ENCODE measurements around the gene PLCB4.

PLCB4 gene

DNA sequence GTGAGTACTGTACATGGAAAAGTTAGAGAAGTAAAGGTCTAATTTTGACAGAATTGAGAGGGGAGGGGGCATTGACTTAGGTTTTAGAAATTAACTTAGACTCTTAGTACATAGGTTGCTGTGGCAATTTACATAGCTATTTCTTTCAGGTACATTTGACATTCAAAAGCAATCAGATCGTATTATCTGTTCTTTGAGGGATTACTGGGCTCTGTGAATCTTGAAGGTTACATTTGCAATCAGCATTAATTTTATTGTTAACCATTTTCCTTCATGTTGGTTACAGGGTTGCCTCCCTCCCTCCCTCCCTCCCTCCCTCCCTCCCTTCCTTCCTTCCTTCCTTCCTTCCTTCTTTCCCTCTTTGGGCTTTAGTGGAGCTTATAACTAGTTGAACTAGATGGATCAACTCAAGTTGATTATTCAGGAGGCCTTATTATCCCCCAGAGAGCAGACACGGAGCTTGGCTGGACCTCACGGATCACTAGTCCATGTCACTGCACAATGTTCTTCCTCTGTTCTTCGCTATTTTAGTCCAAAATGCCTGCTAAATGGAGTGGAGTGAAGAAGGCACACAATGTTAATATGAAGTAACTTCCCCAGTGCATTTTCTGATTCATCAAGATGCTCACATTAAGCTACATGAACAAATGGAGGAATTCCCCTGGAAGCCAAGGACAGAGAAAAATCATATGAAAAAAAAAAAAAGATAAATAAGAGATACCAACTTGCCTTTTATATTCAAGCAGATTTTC, 87.8 kb downstream of the PLCB4 start:
- H3K4me3 ChIP-seq (ENCODE audit: low read length) = no peak overlapping the region
- no peak for DNase-seq (ENCODE audit: low read depth, low spot score)

DNA sequence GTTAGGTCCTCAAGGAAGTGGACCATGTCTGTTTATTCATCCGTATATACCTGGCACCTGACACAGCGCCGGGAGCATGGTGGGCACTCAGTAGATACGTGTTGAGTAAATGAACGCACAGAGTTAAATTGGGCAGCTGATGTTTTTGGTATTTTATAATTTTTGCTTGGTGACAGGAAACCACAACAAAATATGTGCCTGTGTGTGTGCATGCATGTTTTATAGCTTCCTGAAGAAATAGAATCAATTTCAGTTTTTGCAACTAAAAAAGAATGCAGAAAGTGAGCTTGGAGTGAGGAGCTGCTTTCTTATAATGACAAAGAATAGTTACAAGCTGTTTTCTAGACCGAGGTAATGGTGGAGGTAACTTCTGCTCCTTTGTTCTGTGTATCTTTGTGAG, 91.4 kb downstream of the PLCB4 start:
- H3K4me3 ChIP-seq (ENCODE audit: low read length) = no peak overlapping the region
- no peak for DNase-seq (ENCODE audit: low read depth, low spot score)

DNA sequence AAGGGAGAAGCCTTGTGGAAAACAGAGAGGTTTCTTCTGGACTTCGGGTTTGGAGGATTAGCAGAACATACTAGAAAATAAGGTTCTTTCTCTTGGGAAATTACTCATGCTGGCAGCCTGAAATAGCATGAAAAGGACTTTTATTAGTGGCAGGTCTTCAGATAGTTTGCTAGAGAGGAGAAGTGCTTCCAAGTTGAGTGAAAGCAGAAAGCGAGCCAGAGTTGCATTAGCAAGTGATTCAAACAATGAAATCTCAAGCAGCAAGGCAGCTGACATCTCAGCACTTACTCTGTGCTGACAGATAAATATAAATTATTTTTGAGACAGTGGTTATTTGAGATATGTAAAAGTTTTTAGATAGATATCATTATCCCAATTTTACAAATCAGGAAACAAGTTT, 91.9 kb downstream of the PLCB4 start:
- DNase-seq (ENCODE audit: low read depth, low spot score) = no peak
- no peak overlapping the region for H3K4me3 ChIP-seq (ENCODE audit: low read length)

DNA sequence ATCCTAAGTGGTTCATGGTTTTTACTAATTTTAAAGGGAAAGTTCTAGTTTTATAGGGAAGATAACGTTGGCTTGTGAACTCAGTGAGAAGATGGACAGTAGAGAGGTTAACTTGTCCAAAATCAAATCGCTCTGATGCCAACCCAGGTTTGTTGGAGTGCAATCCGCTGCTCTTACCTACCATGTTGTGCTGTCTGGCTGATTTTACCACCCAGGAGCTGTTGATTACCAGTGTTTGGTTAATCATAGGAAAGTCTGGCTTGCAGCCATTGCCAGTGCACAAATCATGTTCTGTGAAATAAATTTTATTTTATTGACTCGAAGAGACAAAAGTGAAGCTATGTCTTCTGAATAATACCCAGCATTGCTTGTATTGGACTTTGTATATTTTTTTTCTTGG, 92.4 kb downstream of the PLCB4 start:
- DNase-seq (ENCODE audit: low read depth, low spot score) = no peak

DNA sequence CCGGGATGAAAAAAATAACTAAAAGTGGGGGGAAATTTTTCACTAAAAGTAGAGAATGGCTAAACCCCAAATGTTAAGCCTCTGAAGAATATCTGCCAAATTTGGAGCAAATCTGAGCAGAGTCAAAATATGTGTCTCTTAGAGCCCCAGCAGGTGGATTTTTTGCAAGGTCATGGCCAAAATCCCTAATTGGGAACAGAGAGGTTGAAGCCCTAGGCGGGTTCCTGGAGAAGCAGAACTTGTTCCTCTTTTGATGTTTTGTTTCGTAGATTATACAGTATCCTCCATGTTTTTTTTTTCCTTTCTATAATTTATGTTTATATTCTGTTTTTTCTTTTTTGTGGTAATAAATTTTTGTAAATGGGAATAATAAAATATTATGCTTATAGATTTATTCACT, 94.4 kb downstream of the PLCB4 start:
- H3K4me3 ChIP-seq (ENCODE audit: low read length) = no peak overlapping the region
- DNase-seq (ENCODE audit: low read depth, low spot score) = no peak

More for the DNA sequence above, 92.4 kb downstream of the PLCB4 start:
- no peak overlapping the region for H3K4me3 ChIP-seq (ENCODE audit: low read length)

DNA sequence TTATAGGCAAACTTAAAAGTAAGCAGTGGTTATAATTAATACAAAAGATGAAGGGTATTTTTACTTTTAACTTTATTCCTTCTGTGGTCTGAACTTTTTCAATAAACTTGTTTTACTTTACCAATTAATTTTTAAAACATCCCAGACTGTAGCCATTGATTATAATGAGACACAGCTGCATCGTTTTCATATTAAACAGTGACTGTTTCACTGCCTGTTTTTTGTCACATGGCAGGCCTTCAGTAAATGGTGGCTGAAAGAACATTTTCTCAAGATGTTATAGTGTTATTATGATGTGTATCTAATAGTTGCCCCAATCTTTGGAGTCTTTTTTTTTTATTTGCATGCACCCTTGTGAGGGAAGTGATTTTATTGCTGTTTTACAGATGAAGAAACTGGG, 95.1 kb downstream of the PLCB4 start:
- no peak overlapping the region for H3K4me3 ChIP-seq (ENCODE audit: low read length)

DNA sequence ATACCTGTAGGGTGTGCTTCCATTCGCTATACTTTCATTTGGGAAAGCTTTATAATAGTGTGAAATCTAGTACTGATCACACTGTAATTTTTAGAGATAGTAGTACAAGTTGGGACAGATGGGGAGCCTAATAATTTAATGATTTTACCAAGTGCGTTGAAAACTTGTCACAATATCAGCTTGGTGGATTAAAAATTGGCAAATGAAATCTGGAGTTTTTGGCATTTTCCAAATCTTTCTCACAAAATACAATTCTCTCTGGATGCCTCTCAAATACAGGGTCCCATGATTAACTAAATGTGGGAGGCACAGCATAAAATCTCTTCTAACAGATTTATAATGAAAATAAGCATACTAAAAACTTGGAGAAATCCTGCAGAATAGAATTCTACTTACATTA, 96.4 kb downstream of the PLCB4 start:
- no peak for DNase-seq (ENCODE audit: low read depth, low spot score)
- H3K4me3 ChIP-seq (ENCODE audit: low read length) = no peak overlapping the region

More for the DNA sequence above, 95.1 kb downstream of the PLCB4 start:
- DNase-seq (ENCODE audit: low read depth, low spot score) = no peak

DNA sequence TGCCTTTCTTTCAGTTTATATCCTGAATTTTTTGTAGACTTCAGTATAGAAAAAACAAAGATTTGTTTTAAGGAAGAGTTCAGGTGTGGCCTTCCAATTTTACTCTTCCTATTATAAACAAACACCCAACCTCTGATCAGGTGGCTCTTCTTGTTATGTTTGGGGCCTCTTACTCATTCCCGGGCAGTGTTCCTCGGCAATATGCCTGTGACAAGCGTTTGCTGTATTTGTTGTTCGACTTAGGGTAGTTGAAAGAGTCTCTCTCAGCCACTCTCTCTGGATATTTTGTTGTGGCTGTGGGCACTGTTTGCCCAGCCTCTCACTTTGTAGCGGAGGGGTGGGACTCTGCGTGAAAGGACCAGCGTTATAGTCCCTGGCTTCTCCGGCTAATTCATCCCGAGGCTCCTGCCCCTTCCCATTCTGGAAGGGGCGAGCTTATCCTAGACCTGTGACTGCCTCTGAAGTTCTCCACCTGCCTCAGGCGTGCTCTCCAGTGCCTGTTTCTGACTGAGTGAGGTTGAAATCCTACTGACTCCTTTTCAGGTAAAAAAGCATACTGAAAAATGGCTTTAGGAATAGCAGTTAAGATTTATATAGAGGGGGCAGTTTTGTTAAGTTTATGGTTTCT, 97.4 kb downstream of the PLCB4 start:
- DNase-seq (ENCODE audit: low read depth, low spot score) = no peak
- no peak overlapping the region for H3K4me3 ChIP-seq (ENCODE audit: low read length)

DNA sequence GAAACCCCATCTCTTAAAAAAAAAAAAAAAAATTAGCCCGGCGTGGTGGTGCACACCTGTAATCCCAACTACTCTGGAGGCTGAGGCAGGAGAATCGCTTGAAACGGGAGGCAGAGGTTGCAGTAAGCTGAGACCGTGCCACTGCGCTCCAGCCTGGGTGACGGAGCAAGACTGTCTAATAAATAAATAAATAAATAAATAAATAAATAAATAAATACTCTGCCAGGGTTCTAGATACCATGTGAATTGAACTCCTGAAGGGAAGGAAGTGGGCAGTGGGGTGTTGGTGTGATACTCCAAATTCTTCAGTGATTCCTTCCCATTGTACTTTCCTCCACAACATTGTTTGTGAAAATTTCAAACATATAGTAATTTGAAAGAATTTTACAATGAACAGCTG, 100.5 kb downstream of the PLCB4 start:
- H3K4me3 ChIP-seq (ENCODE audit: low read length) = no peak overlapping the region
- no peak for DNase-seq (ENCODE audit: low read depth, low spot score)

DNA sequence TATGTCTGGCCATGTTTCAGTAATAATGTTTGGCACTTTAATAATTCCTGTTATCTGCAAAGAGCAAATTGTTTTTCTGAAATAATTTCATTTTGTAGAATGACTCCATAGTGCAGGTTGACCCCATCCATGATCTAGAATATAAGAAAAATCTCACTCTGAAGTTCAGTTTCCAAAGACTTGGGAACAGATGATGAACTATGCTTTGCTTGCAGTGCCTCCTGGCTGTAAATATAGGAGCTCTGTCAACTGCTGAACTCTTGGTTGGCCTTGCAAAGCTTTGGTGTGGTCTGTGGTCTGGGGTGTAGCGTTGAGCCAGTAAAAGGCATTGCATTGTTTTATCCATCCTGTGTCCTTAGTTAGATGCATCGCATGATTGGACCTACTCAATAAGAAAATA, 104.0 kb downstream of the PLCB4 start:
- no peak overlapping the region for H3K4me3 ChIP-seq (ENCODE audit: low read length)
- DNase-seq (ENCODE audit: low read depth, low spot score) = peak; percentile 3

DNA sequence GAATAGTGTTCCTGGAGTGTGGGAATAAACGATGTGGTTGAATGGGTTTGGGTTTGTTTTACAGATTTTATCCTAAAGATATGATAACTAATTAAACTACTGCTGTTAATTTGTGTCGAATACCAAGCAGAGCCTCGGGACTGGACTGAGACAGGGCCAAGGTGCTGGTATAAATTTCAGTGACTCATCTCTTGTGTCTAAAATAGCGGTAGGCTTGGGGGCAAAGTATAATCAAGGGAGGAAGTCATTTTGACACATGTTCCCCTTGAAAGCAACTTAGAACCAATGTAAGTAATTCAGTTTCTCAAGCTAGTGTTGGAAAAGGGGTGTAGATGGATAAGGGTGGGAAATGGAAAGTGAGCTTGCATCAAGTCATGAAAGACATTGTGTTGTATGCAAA, 108.4 kb downstream of the PLCB4 start:
- DNase-seq (ENCODE audit: low read depth, low spot score) = no peak

DNA sequence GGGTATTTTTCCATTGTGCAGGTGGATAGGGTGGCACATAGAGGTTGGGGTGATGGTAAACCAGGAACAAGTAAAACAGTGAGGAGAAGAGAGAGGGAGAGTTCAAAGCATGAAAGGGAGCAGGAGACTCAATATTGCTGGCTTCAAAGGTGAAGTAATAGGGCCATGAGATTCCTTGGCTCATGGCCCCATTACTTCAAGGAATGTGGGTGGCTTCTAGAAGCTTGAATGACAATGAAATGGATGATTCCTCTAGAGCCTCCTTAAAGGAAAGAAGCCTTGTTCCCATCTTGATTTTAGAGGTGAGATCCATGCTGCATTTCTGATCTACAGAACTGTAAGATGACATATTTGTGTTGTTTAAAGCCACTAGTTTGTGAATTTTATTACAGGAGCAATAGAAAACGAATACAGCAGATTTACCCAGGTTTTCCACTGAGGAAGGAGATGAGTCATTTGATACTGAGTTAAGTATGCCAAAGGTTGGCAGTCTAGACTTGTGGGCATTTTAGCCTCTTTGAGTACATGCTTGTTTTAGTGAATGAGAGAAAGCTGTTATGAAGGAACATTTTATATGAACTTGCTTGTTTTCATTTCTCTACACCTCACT, 110.4 kb downstream of the PLCB4 start:
- no peak for DNase-seq (ENCODE audit: low read depth, low spot score)
- no peak overlapping the region for H3K4me3 ChIP-seq (ENCODE audit: low read length)

More for the DNA sequence above, 108.4 kb downstream of the PLCB4 start:
- H3K4me3 ChIP-seq (ENCODE audit: low read length) = no peak overlapping the region

DNA sequence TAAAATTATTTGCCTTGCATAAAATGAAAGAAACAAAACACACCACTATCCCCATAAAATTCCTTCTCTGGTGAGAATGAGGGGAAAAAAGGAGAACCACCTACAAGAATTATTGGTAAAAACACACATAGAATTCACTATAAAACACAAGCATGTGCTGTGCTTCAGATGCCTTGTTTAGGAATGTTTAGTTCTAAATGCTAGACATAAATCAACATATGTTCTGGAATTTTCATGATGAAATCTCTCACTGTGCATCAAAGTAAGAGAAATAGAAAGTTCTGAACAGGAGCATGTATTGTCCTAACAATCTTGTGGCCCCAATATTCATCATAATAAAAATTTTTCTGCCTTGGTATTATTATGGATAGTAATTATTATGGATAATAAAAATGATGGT, 111.0 kb downstream of the PLCB4 start:
- no peak for DNase-seq (ENCODE audit: low read depth, low spot score)
- no peak overlapping the region for H3K4me3 ChIP-seq (ENCODE audit: low read length)

DNA sequence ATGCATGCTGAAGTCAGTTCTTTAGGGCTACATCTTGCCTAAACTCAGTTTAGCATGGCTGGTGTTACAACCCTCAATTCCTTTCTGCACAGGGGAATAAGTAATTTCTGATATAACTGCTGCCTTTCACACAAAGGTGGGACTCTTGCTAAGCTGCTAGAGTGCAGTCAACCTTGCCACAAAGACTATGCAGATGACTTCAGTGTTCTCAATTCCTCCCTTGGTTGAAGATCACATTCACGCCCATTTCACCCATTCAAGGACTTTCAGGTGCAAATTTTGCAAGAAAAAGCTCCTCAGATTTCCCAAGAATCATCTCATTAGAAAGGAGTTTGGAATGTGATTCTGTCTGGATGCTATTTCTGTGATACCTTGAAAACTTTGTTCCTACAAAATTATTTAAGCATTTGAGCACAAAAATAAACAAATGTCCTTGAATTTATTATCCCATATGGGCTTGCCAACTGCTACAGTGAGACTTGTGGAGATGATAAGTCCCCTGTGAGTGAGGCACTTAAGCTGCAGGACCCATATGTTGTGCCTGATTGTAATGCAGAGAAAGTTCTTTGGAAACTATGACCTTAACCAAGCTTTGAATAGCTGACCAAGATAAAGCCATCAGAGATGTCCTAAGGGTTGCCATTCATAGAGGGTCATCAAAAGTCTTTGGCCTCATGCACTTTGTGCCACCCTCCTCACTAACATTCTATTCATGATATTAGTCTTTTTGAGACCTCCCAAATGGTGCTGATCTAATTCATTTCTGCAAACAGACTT, 111.8 kb downstream of the PLCB4 start:
- no peak for DNase-seq (ENCODE audit: low read depth, low spot score)
- no peak overlapping the region for H3K4me3 ChIP-seq (ENCODE audit: low read length)

DNA sequence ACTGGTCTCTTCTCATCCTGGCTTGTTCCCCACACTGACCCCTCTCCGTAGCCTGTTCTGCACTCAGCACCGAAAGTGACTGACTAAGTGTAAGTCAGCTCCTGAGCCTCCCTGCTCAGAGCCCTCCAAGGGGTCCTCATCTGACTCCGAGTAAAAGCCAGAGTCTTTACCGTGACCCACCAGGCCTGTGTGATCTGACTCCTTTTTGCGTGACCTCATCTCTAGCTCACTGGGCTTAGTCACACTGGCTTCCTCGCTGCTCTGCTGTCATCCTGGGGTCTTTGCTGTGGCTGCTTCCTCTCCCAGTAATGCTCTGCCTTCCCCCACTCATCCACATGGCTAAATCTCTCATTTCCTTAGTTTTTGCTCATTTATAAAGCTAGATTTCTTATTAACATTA, 116.6 kb downstream of the PLCB4 start:
- DNase-seq (ENCODE audit: low read depth, low spot score) = no peak
- no peak overlapping the region for H3K4me3 ChIP-seq (ENCODE audit: low read length)

DNA sequence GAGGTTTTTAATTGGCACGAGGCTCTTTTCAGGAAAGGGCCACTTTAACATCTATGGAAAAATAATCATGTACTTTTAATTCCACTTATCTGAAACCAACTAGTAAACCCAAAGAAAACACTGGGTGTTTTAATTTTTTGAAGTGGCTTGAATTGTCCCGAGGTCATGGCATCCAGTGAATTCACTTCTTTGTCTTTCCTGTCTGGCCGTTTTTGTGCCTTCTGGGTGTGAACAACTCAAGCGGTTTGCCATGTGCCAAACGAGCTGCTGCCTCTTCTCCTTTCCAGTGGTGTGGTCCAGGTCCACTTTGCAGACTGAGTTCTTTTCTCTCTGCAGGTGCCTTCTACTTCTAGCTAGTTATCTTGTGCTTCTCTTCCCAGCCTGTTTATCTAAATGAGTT, 117.5 kb downstream of the PLCB4 start:
- no peak overlapping the region for H3K4me3 ChIP-seq (ENCODE audit: low read length)
- no peak for DNase-seq (ENCODE audit: low read depth, low spot score)

DNA sequence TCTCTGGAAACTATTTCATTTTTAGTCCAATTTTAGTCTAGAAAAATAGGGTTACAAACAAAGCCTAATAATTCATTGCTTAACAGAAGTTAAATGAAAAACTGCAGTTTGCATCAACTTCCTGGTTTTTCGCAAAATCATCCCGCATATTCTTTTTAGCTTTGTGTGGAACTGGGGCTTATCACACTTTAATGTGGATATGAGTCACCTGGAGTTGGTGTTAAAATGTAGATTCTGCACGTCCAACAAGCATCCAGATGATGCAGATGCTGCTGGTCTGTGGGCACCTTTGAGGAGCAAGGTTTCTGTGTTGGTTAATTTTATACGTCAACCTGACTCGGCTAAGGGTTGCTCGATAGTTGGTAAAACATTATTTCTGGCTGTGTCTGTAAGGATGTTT, 126.1 kb downstream of the PLCB4 start:
- no peak overlapping the region for H3K4me3 ChIP-seq (ENCODE audit: low read length)
- DNase-seq (ENCODE audit: low read depth, low spot score) = no peak

DNA sequence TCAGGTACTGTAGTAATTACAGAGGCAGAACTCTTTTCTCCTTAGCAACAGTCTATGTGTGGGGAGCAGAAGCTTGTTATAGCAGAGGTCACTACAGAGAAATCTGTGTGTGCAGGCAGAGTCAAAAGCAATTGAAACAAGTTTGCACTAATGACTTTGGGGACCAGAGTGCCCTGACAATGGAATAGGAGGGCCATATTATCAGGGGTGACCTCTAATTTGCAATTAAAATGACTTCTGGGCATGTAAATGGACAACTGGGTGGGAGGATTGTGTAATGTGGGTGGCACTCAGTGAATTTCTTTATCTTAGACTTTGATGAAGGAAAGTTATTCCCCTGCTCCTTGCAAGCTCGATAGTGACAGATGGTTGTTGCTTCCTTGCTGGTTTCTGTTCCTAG, 127.2 kb downstream of the PLCB4 start:
- DNase-seq (ENCODE audit: low read depth, low spot score) = no peak
- H3K4me3 ChIP-seq (ENCODE audit: low read length) = no peak overlapping the region

DNA sequence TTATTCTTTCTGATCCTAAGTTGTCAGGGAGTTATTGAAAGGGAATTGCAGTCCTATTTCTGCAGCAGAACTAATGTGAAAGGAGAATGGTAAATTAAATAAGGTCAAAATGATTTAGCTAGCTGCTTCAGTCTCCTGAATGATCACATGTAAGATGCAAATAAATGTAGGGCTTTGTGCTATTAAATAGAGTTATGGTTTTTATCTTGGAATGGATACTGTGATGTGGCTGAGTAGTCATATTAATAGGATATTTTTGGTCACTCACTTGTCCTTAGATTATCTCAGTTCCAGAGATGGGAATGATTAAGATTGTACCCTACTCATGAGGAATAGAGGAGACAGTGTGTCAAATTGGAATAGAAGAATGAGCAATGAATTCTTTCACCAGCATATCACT, 129.6 kb downstream of the PLCB4 start:
- DNase-seq (ENCODE audit: low read depth, low spot score) = no peak
- no peak overlapping the region for H3K4me3 ChIP-seq (ENCODE audit: low read length)

DNA sequence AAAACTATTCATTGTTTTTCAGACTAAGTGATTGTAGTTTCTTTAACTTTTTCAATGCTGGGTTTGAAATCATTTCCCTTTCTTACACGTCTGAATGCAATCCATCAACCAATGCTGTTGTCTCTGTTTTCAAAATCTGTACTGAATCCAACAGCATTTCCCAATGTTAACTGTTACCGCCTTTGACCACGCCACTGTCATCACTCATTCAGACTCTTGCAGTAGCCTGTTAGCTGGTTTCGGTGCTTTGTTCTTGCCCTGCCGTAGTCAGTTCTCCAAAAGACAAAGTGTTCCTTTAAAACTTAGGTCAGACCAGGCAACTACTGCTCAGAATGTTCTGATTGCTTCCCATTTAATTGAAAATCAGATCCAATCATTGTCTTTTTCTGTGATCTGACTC, 131.3 kb downstream of the PLCB4 start:
- DNase-seq (ENCODE audit: low read depth, low spot score) = no peak
- no peak overlapping the region for H3K4me3 ChIP-seq (ENCODE audit: low read length)
